NCI-H2081 (cell line): ENCODE data around the gene FBLN2.

Experiments
- DNase-seq, 2 experiments: peaks; one replicate each; lab custom pipeline; 2025; lab: John Stamatoyannopoulos, UW

The FBLN2 gene

GRCh38 chr3:13605555-13605954 lies 56.6 kb downstream of the FBLN2 start:
- no peak for DNase-seq

GRCh38 chr3:13607821-13608597 lies 59.1 kb downstream of the FBLN2 start:
- DNase-seq, result no peak

GRCh38 chr3:13608969-13609725 lies 60.2 kb downstream of the FBLN2 start:
- no peak for DNase-seq

- no peak for DNase-seq
Observed at GRCh38 chr3:13610006-13610570, 61.2 kb downstream of the FBLN2 start.

- DNase-seq, result no peak
Observed at GRCh38 chr3:13611221-13611620, 62.3 kb downstream of the FBLN2 start.

- DNase-seq, result no peak
Observed at GRCh38 chr3:13612829-13613228, 63.9 kb downstream of the FBLN2 start.

GRCh38 chr3:13613343-13614190 lies 64.6 kb downstream of the FBLN2 start:
- DNase-seq, result no peak

GRCh38 chr3:13614607-13615006 lies 65.7 kb downstream of the FBLN2 start:
- DNase-seq, result no peak

GRCh38 chr3:13615019-13615528 lies 66.1 kb downstream of the FBLN2 start:
- DNase-seq, result no peak

- no peak for DNase-seq
Observed at GRCh38 chr3:13616359-13616758, 67.4 kb downstream of the FBLN2 start.

- no peak for DNase-seq
Observed at GRCh38 chr3:13617097-13617738, 68.3 kb downstream of the FBLN2 start.

GRCh38 chr3:13617981-13618380 lies 69.1 kb downstream of the FBLN2 start:
- DNase-seq, result no peak

GRCh38 chr3:13618836-13619235 lies 69.9 kb downstream of the FBLN2 start:
- DNase-seq, result no peak

- no peak for DNase-seq
Observed at GRCh38 chr3:13619661-13620230, 70.8 kb downstream of the FBLN2 start.

- no peak for DNase-seq
Observed at GRCh38 chr3:13620281-13620680, 71.4 kb downstream of the FBLN2 start.

- DNase-seq, result no peak
Observed at GRCh38 chr3:13620776-13621365, 71.9 kb downstream of the FBLN2 start.

GRCh38 chr3:13621381-13622221 lies 72.7 kb downstream of the FBLN2 start:
- no peak for DNase-seq

GRCh38 chr3:13622356-13622755 lies 73.4 kb downstream of the FBLN2 start:
- DNase-seq, result no peak

GRCh38 chr3:13623101-13623654 lies 74.3 kb downstream of the FBLN2 start:
- DNase-seq, result no peak
